Amniotic stem cell (primary cell): ENCODE measurements around the gene DIP2C.

Experiments used
- DNase-seq: peaks from one replicate; lab custom pipeline; 2025; lab: John Stamatoyannopoulos, UW

The DIP2C gene

DNA sequence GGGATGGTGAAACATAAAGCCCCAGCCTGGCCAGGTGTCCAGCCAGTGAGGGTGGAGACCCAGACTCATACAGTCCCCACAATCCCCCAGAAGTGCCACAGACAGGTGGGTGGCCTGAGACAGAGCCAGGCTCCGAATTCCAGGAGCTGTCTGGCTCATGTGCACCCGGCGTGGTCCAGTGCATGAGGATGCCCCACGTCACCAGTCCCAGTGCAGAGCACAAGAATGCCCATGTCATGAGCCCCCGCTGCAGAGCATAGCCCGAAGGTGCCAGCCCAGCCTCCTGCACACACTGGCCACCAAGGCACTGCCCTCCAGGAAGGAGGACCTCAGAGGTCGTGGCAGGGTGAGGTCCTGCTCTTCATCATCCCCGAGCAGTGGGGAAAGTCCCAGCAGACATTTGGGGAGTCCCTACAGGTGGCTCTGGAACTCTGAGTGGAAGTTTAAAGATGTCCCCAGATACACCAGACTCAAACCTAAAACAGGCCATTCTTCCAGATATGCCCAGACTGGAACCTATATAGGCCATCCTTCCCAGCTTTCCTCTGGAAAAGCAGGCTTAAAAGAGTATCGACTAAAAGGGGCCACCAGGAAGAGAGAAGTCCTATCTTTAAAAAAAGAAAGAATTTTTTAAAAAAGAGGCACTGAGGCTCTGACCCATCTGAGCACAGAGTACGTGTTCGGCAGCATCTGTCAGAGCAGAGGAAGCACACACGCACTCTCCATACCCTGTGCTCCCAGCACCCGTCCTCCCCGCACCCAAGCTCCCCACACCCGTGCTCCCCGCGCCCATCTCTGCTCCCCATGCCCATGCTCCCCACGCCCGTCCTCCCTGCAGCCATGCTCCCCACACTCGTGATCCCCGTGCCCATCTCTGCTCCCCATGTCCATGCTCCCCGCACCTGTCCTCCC is 11.5 kb downstream of the DIP2C start:
- DNase-seq, result no peak

- DNase-seq, result no peak
Observed at GRCh38 chr10:677038-677437, 12.4 kb downstream of the DIP2C start.

GRCh38 chr10:676178-676577 is 13.3 kb downstream of the DIP2C start:
- DNase-seq, result no peak

GRCh38 chr10:675532-675931 is 13.9 kb downstream of the DIP2C start:
- DNase-seq, result no peak

DNA sequence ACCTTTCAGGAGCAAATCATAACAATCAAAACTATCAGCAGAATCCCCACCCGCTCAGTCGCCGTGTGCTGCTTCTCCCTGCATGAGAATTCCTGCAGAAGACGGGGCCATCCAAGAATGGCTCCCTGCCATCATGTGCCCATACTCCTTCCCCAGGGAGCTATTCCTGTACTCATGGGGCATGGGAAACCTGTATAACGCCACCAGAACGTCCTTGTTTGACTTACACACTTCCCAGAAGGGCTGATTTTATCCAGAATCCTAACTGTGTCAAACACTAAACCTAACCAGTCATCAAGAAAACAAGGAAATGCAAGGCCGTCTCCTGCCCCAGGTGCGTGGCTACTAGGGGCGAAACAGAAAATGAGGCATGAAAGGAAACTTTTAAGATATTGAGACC is 16.0 kb downstream of the DIP2C start:
- no peak for DNase-seq

GRCh38 chr10:672992-673391 is 16.5 kb downstream of the DIP2C start:
- no peak for DNase-seq

DNA sequence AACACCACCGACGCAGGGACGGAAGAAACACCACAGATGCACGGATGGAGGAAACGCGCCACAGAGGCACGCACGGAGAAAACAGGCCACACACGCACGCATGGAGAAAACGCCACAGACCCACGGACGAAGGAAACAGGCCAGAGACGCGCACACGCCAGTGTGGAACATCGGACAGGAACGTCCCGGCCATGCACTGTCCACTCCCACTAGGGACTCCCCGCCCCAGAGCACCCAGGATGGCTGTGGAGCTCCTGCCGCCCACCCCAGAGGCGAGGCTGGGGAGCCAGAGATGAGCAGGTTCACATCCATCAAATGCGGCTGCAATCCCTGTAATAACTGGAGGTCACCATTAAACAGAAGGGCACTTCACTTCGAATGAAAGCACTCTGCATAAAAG is 17.3 kb downstream of the DIP2C start:
- DNase-seq, result no peak

- no peak for DNase-seq
Observed at GRCh38 chr10:670990-671389, 18.5 kb downstream of the DIP2C start.

GRCh38 chr10:670038-670437 is 19.4 kb downstream of the DIP2C start:
- DNase-seq, result no peak

- DNase-seq, result no peak
Observed at GRCh38 chr10:668786-669485, 20.5 kb downstream of the DIP2C start.

DNA sequence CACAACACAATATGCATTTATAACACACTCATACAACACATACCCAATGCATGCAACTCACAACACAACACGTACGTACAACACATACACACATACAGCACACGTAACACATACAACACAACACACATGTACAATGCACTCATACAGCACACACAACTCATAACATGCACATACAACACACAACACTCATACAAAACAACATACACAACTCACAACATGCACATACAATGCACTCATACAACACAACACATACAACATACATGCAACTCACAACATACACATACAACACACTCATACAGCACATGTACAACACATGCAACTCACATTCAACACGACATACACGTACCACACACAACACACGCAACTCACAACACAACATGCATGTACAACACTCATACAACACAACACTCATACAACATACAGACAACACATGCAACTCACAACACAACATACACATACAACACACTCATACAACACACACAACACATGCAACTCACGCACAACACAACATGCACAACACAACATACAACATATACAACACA is 21.8 kb downstream of the DIP2C start:
- no peak for DNase-seq

GRCh38 chr10:667096-667495 is 22.4 kb downstream of the DIP2C start:
- DNase-seq, result no peak

- DNase-seq, result no peak
Observed at GRCh38 chr10:666237-667012, 23.0 kb downstream of the DIP2C start.

- no peak for DNase-seq
Observed at GRCh38 chr10:665579-666091, 23.8 kb downstream of the DIP2C start.

GRCh38 chr10:664893-665292 is 24.6 kb downstream of the DIP2C start:
- no peak for DNase-seq

DNA sequence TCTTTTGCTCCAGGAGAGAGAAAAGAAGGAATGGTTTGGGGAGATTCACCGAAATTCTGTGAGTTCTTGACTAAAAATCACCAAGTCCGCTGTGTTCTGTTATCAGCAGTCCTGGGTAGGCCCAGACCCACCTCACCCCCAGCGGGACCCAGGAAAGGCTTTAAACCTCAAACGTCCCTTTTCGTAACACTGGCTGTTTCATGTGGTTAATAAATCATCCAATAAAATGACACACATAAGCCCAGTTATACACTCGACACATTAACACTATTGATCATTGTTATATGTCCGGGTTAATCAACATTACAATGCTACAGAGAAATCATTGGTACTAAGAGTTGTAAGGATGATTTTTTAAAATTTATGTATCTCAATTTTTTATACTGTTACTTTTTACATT is 25.2 kb downstream of the DIP2C start:
- DNase-seq, result no peak

DNA sequence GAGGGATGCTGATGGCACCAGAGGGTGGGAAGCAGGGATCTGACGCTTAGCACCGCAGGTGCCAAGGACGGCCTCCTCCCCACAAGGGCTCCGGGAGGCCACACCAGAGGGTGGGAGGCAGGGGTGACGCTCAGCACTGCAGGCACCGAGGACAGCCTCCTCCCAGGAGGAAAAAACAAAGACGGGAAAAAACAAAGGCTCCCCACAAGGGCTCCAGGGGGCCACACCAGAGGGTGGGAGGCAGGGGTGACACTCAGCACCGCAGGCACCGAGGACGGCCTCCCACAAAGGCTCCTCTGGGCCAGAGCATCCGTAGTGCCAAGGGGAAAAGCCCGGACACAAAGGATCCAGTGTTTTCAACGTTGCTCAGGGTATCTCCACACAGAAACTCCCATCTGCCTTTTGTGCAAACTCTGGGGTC is 25.6 kb downstream of the DIP2C start:
- DNase-seq, result no peak

- no peak for DNase-seq
Observed at GRCh38 chr10:663466-663751, 26.1 kb downstream of the DIP2C start.

DNA sequence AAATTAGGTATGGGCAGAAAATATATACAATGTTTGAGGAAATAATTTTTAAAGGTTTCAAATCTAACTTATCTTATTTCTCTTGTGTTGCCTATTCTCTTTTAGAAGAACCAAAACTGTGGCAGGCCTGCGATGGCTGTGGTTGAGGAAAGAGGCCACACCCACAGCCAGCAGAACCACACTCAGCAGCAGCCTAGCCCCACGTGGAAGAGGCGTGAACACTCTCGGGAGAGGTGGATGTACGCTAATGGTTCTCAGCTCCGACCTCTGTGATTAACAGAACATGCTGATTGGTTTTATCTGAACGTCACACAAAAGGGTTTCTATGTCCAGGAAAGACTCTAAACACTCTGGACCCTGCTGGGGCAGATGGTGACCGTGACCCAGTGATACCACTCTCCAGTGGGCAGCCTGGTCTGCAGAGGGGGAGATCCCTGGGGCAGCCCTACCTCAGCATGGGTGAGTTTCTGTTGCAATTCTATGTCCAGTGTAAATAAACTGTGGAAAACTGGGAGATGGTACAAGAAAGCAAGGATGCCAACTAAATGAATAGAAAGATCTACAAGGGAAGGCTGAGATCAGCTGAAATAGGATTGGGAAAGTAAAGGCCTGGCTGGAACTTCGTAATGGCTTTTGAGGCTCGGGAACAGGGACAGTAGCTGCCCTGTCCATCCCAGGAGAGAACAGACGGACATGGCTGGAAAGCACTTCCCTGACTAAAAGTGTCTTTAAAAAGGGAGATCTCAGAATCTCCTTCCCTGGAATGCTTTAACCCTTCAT is 26.6 kb downstream of the DIP2C start:
- no peak for DNase-seq

DNA sequence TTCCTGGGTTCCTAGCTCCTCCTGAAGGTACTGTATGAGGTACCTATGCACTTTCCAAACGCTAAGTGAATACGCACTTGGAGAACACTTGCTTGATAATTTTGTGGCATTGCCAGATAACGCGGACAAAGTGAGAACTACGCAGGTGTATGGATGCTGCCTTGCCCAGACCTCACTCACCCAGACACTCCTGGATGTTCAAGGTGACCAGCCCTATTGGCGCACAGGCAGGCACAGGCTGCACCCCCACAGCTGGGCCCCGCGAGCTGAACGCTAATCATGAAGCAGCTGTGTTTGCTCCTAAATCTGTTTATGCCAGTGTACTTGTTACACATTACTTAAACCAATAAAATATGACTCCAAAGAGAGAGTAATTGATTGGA is 27.3 kb downstream of the DIP2C start:
- no peak for DNase-seq

GRCh38 chr10:661597-662222 is 27.8 kb downstream of the DIP2C start:
- no peak for DNase-seq
